ENCODE results near the gene TTC9. TPM values are rescaled to one million over a fixed set of nuclear protein-coding genes. Genes with fewer than 3 reads are reported as not detected.
"Not testable (repeated sequence)": the region's sequence is repeated elsewhere in the genome, so short reads cannot be mapped to it uniquely, and the experiment has no call there.

Gene TTC9
- total RNA-seq, 2 donors from 2014 or later, result 3.2 to 6.7 TPM

GRCh38 chr14:70698288-70698687, 56.6 kb downstream of the TTC9 start:
- Histone ChIP-seq H3K4me3 (no peak overlapping the region), H3K36me3 (no peaks in the 10 kb centered on the region), H3K27ac (no peak overlapping the region), H3K4me1 (replicated peaks) (no peaks in the 10 kb centered on the region), H3K27me3 (replicated peaks; ENCODE audit: insufficient read depth) (no peaks in the 10 kb centered on the region), H3K9me3 (no peaks in the 10 kb centered on the region)
- WGBS, result 84% methylated on average over 3 of the region's 3 CpGs
- intact Hi-C loops (cut with DNase I), result no loop called here
- DNase-seq (ENCODE audit: low spot score), result no peak
- no peak for TF ChIP-seq POLR2AphosphoS5 (IDR thresholded peaks at IDR 0.05)
- no peak for TF ChIP-seq POLR2A (IDR thresholded peaks at IDR 0.05)
- TF ChIP-seq, protein P1, sequence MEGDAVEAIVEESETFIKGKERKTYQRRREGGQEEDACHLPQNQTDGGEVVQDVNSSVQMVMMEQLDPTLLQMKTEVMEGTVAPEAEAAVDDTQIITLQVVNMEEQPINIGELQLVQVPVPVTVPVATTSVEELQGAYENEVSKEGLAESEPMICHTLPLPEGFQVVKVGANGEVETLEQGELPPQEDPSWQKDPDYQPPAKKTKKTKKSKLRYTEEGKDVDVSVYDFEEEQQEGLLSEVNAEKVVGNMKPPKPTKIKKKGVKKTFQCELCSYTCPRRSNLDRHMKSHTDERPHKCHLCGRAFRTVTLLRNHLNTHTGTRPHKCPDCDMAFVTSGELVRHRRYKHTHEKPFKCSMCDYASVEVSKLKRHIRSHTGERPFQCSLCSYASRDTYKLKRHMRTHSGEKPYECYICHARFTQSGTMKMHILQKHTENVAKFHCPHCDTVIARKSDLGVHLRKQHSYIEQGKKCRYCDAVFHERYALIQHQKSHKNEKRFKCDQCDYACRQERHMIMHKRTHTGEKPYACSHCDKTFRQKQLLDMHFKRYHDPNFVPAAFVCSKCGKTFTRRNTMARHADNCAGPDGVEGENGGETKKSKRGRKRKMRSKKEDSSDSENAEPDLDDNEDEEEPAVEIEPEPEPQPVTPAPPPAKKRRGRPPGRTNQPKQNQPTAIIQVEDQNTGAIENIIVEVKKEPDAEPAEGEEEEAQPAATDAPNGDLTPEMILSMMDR (IDR thresholded peaks at IDR 0.05), result no peak

GRCh38 chr14:70699646-70700045, 57.9 kb downstream of the TTC9 start:
- Histone ChIP-seq H3K36me3 (no peaks in the 10 kb centered on the region), H3K4me1 (replicated peaks) (no peaks in the 10 kb centered on the region), H3K4me3 (no peak overlapping the region), H3K9me3 (no peaks in the 10 kb centered on the region), H3K27me3 (replicated peaks; ENCODE audit: insufficient read depth) (no peaks in the 10 kb centered on the region), H3K27ac (no peak overlapping the region)
- 80% methylated on average over 5 of the region's 5 CpGs for WGBS
- TF ChIP-seq POLR2AphosphoS5 (IDR thresholded peaks at IDR 0.05), result no peak
- no peak for DNase-seq (ENCODE audit: low spot score)
- intact Hi-C loops (cut with DNase I), result no loop called here

DNA sequence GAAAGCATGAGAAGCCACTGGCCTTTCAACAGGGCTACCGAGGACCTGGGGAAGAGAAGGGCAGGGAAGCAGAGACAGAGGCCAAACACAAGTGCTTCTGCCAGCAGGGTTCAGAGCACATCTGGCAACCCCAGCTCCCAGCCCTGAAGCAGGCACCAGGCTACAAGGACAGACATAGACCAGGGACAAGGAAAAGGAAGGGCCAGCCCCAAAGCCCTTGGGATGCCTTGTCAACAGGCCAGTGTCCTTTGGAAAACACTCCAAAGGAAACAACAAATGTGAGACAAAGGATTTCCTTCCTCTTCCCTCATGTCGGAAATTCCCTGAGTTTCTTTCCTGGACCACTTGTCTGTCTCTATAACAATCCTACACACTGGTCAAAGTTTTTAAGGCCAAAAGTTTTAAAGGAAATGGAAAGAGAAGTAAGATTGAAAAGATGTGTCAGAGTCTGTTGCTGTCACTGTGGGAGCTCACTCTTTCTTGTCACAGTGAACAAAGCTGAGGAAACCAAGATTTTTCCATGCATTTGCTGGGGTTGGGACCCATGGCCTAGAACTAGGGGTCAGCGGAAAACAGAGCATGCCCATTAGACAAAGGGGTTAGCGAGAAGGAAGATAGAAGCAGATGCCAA, 59.4 kb downstream of the TTC9 start:
- DNase-seq (ENCODE audit: low spot score), result no peak
- H3K9me3 ChIP-seq, result no peaks in the 10 kb centered on the region
- no peaks in the 10 kb centered on the region for H3K36me3 ChIP-seq
- no peak overlapping the region for H3K27ac ChIP-seq
- no peak overlapping the region for H3K4me3 ChIP-seq
- H3K4me1 ChIP-seq (replicated peaks), result no peaks in the 10 kb centered on the region
- no peaks in the 10 kb centered on the region for H3K27me3 ChIP-seq (replicated peaks; ENCODE audit: insufficient read depth)
- intact Hi-C loops (cut with DNase I), result no loop called here
- TF ChIP-seq, protein P1 (IDR thresholded peaks at IDR 0.05), result no peak
- TF ChIP-seq POLR2A (IDR thresholded peaks at IDR 0.05), result no peak
- TF ChIP-seq POLR2AphosphoS5 (IDR thresholded peaks at IDR 0.05), result no peak
- WGBS, result 82% methylated on average over 4 of the region's 4 CpGs

GRCh38 chr14:70701610-70702009, 59.9 kb downstream of the TTC9 start:
- Histone ChIP-seq H3K27ac (no peak overlapping the region), H3K36me3 (no peaks in the 10 kb centered on the region), H3K9me3 (no peaks in the 10 kb centered on the region), H3K4me1 (replicated peaks) (no peaks in the 10 kb centered on the region), H3K27me3 (replicated peaks; ENCODE audit: insufficient read depth) (no peaks in the 10 kb centered on the region), H3K4me3 (no peak overlapping the region)
- no peak for DNase-seq (ENCODE audit: low spot score)
- intact Hi-C loops (cut with DNase I), result no loop called here
- TF ChIP-seq, protein P1 (IDR thresholded peaks at IDR 0.05), result no peak

GRCh38 chr14:70702161-70702560, 60.4 kb downstream of the TTC9 start:
- 83% methylated on average over 3 of the region's 3 CpGs for WGBS
- Histone ChIP-seq H3K4me3 (no peak overlapping the region), H3K9me3 (no peaks in the 10 kb centered on the region), H3K4me1 (replicated peaks) (no peaks in the 10 kb centered on the region), H3K27ac (no peak overlapping the region), H3K27me3 (replicated peaks; ENCODE audit: insufficient read depth) (no peaks in the 10 kb centered on the region), H3K36me3 (no peaks in the 10 kb centered on the region)
- TF ChIP-seq, protein P1 (IDR thresholded peaks at IDR 0.05), result no peak
- TF ChIP-seq POLR2AphosphoS5 (IDR thresholded peaks at IDR 0.05), result no peak
- no peak for TF ChIP-seq POLR2A (IDR thresholded peaks at IDR 0.05)
- no peak for DNase-seq (ENCODE audit: low spot score)
- intact Hi-C loops (cut with DNase I), result no loop called here

DNA sequence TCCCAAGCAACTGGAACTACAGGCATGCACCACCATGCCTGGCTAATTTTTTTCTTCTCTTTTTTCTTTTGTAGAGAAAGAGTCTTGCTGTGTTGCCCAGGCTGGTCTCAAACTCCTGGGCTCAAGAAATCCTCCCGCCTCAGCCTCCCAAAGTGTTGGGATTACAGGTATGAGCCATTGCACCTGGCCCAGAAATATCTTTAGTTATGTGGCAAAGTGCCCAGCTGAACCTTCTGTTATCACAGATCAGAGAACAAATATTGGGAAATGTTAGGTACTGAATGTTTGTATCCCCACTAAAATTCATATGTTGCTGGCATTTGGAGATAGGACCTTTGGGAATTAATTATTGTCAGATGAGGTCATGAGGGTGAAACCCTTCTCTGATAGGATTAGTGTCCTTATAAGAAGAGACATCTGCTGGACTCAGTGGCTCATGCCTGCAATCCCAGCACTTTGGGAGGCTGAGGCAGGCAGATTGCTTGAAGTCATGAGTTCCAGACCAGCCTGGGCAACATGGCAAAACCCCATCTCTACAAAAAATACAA, 62.0 kb downstream of the TTC9 start:
- intact Hi-C loops (cut with DNase I); DNase-seq (ENCODE audit: low spot score); H3K36me3 ChIP-seq; H3K9me3 ChIP-seq; H3K4me1 ChIP-seq (replicated peaks); H3K4me3 ChIP-seq; H3K27me3 ChIP-seq (replicated peaks; ENCODE audit: insufficient read depth); H3K27ac ChIP-seq: not testable (repeated sequence)
- WGBS, result 92% methylated on average over 1 of the region's 1 CpG

Measured in prostate gland (tissue), 2 donors.